Measurements from ENCODE around the gene TEX10. TPM values are rescaled to one million over a fixed set of nuclear protein-coding genes. Genes with fewer than 3 reads are reported as not detected.
"Not testable (repeated sequence)": the region's sequence is repeated elsewhere in the genome, so short reads cannot be mapped to it uniquely, and the experiment has no call there.

Gene TEX10
- total and polyA plus RNA-seq, 2 of the 4 experiments (the other 2 are of a cell fraction) = 16.2 to 43.9 TPM

GRCh38 chr9:100338736-100339135 is 14.0 kb downstream of the TEX10 start:
- H2AK5ac ChIP-seq (ENCODE audit: low read depth, low read length); H3K4me1 ChIP-seq (ENCODE audit: control insufficient read depth, insufficient read depth, low read length); H2BK15ac ChIP-seq (ENCODE audit: low read depth, low read length); dilution Hi-C loops (cut with HindIII; ENCODE audit: low sequenced_read_pairs, unreplicated experiment); intact Hi-C loops (cut with micrococcal nuclease); H3K27ac ChIP-seq (ENCODE audit: insufficient read depth, low read length); in situ Hi-C loops (cut with MboI; ENCODE audit: low sequenced_read_pairs); H3K27me3 ChIP-seq (ENCODE audit: control insufficient read depth, insufficient read depth, low read length); H4K8ac ChIP-seq (ENCODE audit: low read depth in 2 of 2, low read length in 2 of 2); H2BK120ac ChIP-seq (ENCODE audit: low read depth, low read length); H4K20me1 ChIP-seq (ENCODE audit: insufficient read depth, low read length); H3K9me3 ChIP-seq (ENCODE audit: control insufficient read depth, insufficient read depth, low read length); H3K14ac ChIP-seq (replicated peaks; ENCODE audit: low read depth, low read length); H3K18ac ChIP-seq (ENCODE audit: low read depth, low read length); ATAC-seq (ENCODE audit: low read depth); H3K4me2 ChIP-seq (ENCODE audit: low read depth, low read length); H2BK5ac ChIP-seq (ENCODE audit: low read depth, low read length, poor library complexity, severe bottlenecking); H3K9ac ChIP-seq (ENCODE audit: low read depth, low read length); H4K5ac ChIP-seq (ENCODE audit: low read depth, low read length); DNase-seq; H2AK9ac ChIP-seq (replicated peaks; ENCODE audit: low read depth, low read length, poor library complexity); H3K4ac ChIP-seq (ENCODE audit: low read depth, low read length); H2BK20ac ChIP-seq (ENCODE audit: low read depth, low read length); H4K91ac ChIP-seq (ENCODE audit: insufficient read depth, low read depth, low read length); H3K4me3 ChIP-seq (ENCODE audit: insufficient read depth, low read depth, low read length); H3K36me3 ChIP-seq (ENCODE audit: control insufficient read depth, insufficient read depth, low read length); H3K9me1 ChIP-seq (ENCODE audit: insufficient read depth, low read length); H3K56ac ChIP-seq (ENCODE audit: extremely low read depth, insufficient read depth, low read length); H3K23ac ChIP-seq (ENCODE audit: low read depth, low read length); POLR2A ChIA-PET (ENCODE audit: unreplicated experiment); H2AFZ ChIP-seq (replicated peaks; ENCODE audit: low read length, poor library complexity); BruUV-seq (replicated peaks): not testable (repeated sequence)
- peaks cover 14 to 54% of the 10 kb centered on the region in 2 experiments; a peak in 3 of 4 replicates for H3K79me1 ChIP-seq (ENCODE audit: low read depth in 1 of 2, low read length in 2 of 2)
- CTCF ChIA-PET = interaction anchor here (1.9 kb wide), 1 partner anchor 14 kb away, joined by 7 read pairs; no protein-coding TSS in a partner anchor
- WGBS, 2 experiments (ENCODE audit: extremely low coverage in 2 of 2, insufficient read length in 1 of 2) = no CpG with 5 or more reads among the region's 5 CpGs

Measured in IMR-90 (cell line).